WI38 (cell line): ENCODE measurements around the gene ARHGEF39.
A peak's percentile ranks its signal among the peaks of the same experiment; 100 is the strongest.

ENCODE experiments used
- H3K4me3 ChIP-seq: 2 replicates; pipeline ENCODE4 v1.5.1; 2011; ENCODE audit warnings: low read depth, mild to moderate bottlenecking, control low read depth, low read length
- TF ChIP-seq, protein P1 (sequence below): IDR thresholded peaks from 2 replicates; pipeline ENCODE4 v1.5.1; 2012; ENCODE audit warnings: low read depth, mild to moderate bottlenecking, control low read depth, low read length

The ARHGEF39 gene

DNA sequence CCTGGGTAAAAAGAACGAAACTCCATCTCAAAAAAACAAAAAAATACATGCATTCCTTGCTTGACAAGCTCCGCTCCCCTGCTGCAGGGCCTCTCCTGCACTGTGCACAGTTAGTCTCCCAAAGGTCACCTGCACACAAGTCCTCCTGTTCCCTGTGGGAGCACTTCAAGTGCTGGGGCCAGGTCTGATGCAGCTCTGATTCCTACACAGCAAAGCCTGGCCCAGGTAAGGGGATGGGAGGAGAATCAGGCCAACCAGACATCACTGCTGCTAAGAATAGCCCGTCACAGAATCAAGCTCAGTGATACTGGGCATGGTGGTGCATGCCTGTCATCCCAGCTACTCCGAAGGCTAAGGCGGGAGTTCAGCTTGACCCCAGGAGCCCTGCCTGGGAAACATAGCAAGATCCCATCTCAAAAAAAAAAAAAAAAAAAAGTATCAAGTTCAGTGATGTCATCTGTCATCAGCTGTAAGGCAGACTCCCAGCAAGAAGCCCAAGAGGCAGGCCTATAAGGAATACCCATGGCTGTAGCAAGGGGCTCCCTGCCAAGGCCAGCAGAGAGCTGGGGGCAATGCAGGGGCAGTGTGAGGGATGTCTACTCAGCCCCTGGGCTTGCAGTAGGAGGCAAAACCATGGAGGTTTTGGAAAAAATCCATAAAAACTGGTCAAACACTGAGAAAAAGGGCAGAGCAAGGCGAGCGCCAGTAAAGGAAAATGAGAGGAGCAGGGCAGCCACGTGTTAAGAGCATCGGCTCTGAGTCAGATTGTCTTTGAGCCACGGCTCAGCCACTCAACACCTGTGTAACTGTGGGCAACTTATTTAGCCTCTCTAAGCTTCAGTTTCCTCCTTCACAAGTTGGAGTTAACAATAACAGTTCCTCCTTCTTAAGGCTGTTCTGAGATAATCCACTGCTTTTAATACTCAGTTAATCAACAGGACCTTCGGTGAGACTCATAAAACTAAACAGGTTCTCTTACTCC lies 21.5 kb upstream of the ARHGEF39 start:
- H3K4me3 ChIP-seq = peak overlapping the region; percentile 100
- TF ChIP-seq, protein P1, sequence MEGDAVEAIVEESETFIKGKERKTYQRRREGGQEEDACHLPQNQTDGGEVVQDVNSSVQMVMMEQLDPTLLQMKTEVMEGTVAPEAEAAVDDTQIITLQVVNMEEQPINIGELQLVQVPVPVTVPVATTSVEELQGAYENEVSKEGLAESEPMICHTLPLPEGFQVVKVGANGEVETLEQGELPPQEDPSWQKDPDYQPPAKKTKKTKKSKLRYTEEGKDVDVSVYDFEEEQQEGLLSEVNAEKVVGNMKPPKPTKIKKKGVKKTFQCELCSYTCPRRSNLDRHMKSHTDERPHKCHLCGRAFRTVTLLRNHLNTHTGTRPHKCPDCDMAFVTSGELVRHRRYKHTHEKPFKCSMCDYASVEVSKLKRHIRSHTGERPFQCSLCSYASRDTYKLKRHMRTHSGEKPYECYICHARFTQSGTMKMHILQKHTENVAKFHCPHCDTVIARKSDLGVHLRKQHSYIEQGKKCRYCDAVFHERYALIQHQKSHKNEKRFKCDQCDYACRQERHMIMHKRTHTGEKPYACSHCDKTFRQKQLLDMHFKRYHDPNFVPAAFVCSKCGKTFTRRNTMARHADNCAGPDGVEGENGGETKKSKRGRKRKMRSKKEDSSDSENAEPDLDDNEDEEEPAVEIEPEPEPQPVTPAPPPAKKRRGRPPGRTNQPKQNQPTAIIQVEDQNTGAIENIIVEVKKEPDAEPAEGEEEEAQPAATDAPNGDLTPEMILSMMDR = no peak

DNA sequence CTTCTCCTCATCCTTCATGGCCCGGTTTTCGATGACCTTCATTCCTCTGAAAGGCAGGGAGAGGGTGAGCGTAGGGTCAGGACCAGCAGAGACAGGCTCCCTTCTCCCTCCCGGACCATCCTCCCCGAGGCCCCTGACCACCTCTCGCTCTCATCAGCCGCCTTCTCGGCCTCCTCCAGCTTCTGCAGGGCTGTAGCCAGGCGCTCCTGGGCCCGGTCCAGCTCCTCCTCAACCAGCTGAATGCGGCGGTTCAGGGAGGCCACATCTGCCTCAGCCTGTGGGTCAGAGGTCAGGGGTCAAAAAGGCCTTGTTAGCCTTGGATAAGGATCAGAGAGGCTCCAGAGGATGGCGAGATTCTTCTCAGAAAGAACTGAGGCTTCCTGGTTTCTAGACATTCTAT lies 20.5 kb upstream of the ARHGEF39 start:
- H3K4me3 ChIP-seq = peak overlapping the region; percentile 22
- TF ChIP-seq, protein P1 = no peak

DNA sequence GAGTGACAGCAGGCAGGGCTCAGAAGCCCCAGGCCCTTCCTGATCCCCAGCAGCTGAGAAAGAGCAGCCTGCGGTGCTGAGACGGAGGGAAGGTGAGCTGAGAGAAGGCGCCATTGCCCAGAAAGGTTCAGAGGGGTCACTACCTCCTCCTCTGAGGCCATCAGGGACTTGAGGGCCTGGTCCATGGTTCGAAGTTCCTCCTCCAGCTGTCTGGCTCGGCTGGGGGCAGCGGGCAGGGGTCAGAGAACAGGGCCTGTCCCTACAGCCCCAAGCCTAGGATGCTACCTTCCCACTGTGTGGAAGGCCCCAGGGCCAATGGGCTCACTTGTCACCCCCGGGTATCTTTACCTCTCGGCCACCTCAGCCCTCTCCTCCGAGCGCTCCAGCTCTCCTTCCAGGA lies 19.9 kb upstream of the ARHGEF39 start:
- TF ChIP-seq, protein P1 = no peak
- peak overlapping the region; percentile 22; the same call in 1 of the 2 replicates for H3K4me3 ChIP-seq

DNA sequence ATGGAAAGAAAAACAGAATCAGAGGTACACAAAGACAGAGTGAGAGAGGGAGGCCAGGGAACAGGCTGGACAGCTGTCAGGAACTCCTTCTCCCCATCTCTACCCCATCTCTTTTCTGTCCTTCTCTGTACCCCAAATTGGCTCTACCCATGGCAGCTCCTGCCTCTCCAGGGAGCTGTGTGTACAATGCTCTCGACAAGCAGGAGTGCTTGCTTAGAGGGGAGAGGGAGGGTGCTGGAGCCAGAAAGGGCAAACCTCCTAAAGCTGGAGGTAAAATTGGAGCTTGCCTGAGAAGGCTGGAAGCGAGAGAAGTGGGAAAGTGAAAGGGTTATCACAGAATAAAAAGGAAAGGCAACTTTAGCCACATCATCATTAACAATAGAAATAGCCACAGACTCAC lies 18.3 kb upstream of the ARHGEF39 start:
- H3K4me3 ChIP-seq = no peak overlapping the region
- TF ChIP-seq, protein P1 = no peak

DNA sequence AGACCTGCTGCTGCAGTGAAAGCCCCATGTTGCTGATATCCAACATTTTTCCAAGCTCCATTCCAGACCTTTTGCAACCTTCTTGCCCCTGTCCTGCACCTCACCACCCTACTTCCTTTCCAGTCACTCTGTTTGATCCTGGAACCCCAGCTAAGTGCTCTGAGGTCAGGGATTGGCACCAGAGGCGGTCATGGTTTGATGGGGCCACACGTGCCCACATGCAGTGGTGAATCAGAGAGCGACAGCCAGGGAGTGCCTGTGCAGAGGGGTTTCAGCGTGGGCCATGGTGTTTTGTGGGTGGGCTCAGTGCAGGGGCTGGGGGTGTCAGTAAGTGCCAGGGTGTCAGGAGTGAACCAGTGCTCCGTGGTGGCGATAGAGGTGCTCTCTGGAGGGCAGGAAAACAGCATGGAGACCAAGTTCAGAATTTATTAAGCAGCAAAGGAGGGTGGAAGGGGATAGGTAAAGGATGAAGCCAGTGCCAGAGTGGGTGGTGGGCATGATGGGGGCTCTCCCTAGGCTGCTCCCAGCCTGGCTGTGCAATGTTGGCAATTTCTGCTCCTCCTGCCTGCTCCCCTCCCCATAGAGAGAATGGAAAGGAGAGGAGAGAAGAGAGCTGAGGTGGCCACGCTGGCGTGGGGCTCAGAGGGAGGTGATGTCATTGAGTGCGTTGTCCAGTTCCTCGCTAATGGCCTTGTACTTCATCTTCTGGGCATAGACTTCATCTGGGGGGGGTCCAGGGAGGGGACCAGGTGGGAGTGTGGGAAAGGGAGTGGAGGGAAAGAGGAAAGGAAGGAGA lies 17.7 kb upstream of the ARHGEF39 start:
- TF ChIP-seq, protein P1 = no peak
- no peak overlapping the region for H3K4me3 ChIP-seq

DNA sequence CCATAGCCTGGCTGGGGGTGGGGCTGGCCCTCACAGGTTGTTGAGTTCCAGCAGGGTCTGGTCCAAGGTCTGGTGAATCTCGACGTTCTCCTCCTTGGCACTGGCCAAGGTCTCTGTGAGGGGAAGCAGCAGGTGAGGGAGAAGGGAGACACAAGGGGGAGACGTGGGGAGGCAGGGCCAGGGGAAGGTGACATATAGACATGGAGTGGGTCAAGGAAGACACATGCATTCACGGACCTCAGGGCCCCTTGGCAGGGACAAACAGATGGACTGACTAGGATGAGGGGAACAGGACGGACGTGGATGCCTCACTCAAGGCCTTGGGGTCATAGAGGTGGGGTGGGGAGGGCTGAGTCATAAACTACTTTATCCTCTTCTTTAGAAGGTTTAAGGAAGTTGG lies 17.1 kb upstream of the ARHGEF39 start:
- TF ChIP-seq, protein P1 = no peak
- no peak overlapping the region for H3K4me3 ChIP-seq
